SJSA1 (cell line): ENCODE data around the gene CERS6. TPM values are rescaled to one million over a fixed set of nuclear protein-coding genes. Genes with fewer than 3 reads are reported as not detected.

Experiments used
- DNase-seq, 2 experiments: peaks; one replicate each; pipeline ENCODE4 v3.0.0-alpha.2; 2015 to 2020; ENCODE audit warnings: low spot score in 2 of 2, low read depth in 1 of 2
- H3K27ac ChIP-seq: fragments of 250-450 bp; sonication (Bioruptor Pico); 2 replicates; pipeline ENCODE4 v1.5.1; 2020; ENCODE audit warnings: mild to moderate bottlenecking, moderate library complexity
- H3K27me3 ChIP-seq: fragments of 250-450 bp; sonication (Bioruptor Pico); replicated peaks from 2 replicates; pipeline ENCODE4 v1.5.1; 2020; ENCODE audit warnings: mild to moderate bottlenecking, moderate library complexity
- H3K36me3 ChIP-seq: fragments of 250-450 bp; sonication (Bioruptor Pico); 2 replicates; pipeline ENCODE4 v1.5.1; 2020; ENCODE audit warnings: mild to moderate bottlenecking
- H3K4me1 ChIP-seq: fragments of 250-450 bp; sonication (Bioruptor Pico); replicated peaks from 2 replicates; pipeline ENCODE4 v1.6.1; 2021; ENCODE audit warnings: mild to moderate bottlenecking
- H3K4me3 ChIP-seq: fragments of 250-450 bp; sonication (Bioruptor Pico); 2 replicates; pipeline ENCODE4 v1.5.1; 2020; ENCODE audit warnings: mild to moderate bottlenecking
- H3K9me3 ChIP-seq: fragments of 250-450 bp; sonication (Bioruptor Pico); replicated peaks from 2 replicates; pipeline ENCODE4 v1.5.1; 2020; ENCODE audit warnings: mild to moderate bottlenecking
- total RNA-seq: library from RNA; depleted of rRNA; stranded (reverse); fragments of >200 nt; shearing (Covaris generic); gene quantifications from 2 replicates; pipeline ENCODE4 v1.2.3, GENCODE V29; 2014

The CERS6 gene
- total RNA-seq, 1 experiment from 2014 or later = 43.7 TPM

- H3K4me1 ChIP-seq = 0 out of 2 replicates have a peak, but pooled peaks cover 4% of the 10 kb centered on the region
- H3K9me3 ChIP-seq = no peaks in the 10 kb centered on the region
- DNase-seq = no peak
- no peaks in the 10 kb centered on the region for H3K36me3 ChIP-seq
- H3K4me3 ChIP-seq = no peak overlapping the region
- no peak overlapping the region for H3K27ac ChIP-seq
- no peaks in the 10 kb centered on the region for H3K27me3 ChIP-seq
Observed at GRCh38 chr2:168594778-168595177, 138.7 kb downstream of the CERS6 start.

GRCh38 chr2:168596881-168597655 lies 141.0 kb downstream of the CERS6 start:
- Histone ChIP-seq H3K36me3 (no peaks in the 10 kb centered on the region), H3K27me3 (no peaks in the 10 kb centered on the region), H3K4me1 (0 out of 2 replicates have a peak, but pooled peaks cover 4% of the 10 kb centered on the region), H3K9me3 (no peaks in the 10 kb centered on the region), H3K4me3 (no peak overlapping the region), H3K27ac (no peak overlapping the region)
- no peak for DNase-seq

- Histone ChIP-seq H3K36me3 (no peaks in the 10 kb centered on the region), H3K9me3 (no peaks in the 10 kb centered on the region)
- no peak for DNase-seq
Observed at GRCh38 chr2:168599738-168600137, 143.7 kb downstream of the CERS6 start.

GRCh38 chr2:168600949-168601348 lies 144.9 kb downstream of the CERS6 start:
- no peak overlapping the region for H3K27ac ChIP-seq
- DNase-seq = no peak
- no peaks in the 10 kb centered on the region for H3K36me3 ChIP-seq
- no peaks in the 10 kb centered on the region; the same call in 1 of the 2 replicates for H3K9me3 ChIP-seq
- no peak overlapping the region for H3K4me3 ChIP-seq
- no peaks in the 10 kb centered on the region for H3K27me3 ChIP-seq
- 0 out of 2 replicates have a peak, but pooled peaks cover 4% of the 10 kb centered on the region for H3K4me1 ChIP-seq

More at GRCh38 chr2:168599738-168600137, 143.7 kb downstream of the CERS6 start:
- Histone ChIP-seq H3K4me3 (no peak overlapping the region), H3K27ac (no peak overlapping the region), H3K27me3 (no peaks in the 10 kb centered on the region), H3K4me1 (0 out of 2 replicates have a peak, but pooled peaks cover 4% of the 10 kb centered on the region)

GRCh38 chr2:168601741-168602140 lies 145.7 kb downstream of the CERS6 start:
- DNase-seq = no peak
- H3K4me1 ChIP-seq = 0 out of 2 replicates have a peak, but pooled peaks cover 4% of the 10 kb centered on the region

GRCh38 chr2:168602379-168602778 lies 146.3 kb downstream of the CERS6 start:
- H3K4me3 ChIP-seq = no peak overlapping the region
- H3K9me3 ChIP-seq = no peaks in the 10 kb centered on the region; the same call in 1 of the 2 replicates
- no peak overlapping the region for H3K27ac ChIP-seq
- H3K4me1 ChIP-seq = 0 out of 2 replicates have a peak, but pooled peaks cover 4% of the 10 kb centered on the region
- no peak for DNase-seq
- no peaks in the 10 kb centered on the region for H3K36me3 ChIP-seq
- no peaks in the 10 kb centered on the region for H3K27me3 ChIP-seq

More at GRCh38 chr2:168601741-168602140, 145.7 kb downstream of the CERS6 start:
- Histone ChIP-seq H3K4me3 (no peak overlapping the region), H3K36me3 (no peaks in the 10 kb centered on the region), H3K27ac (no peak overlapping the region), H3K9me3 (no peaks in the 10 kb centered on the region; the same call in 1 of the 2 replicates), H3K27me3 (no peaks in the 10 kb centered on the region)

GRCh38 chr2:168602846-168603401 lies 146.9 kb downstream of the CERS6 start:
- Histone ChIP-seq H3K36me3 (no peaks in the 10 kb centered on the region), H3K4me1 (0 out of 2 replicates have a peak, but pooled peaks cover 4% of the 10 kb centered on the region), H3K9me3 (no peaks in the 10 kb centered on the region; the same call in 1 of the 2 replicates), H3K27ac (no peak overlapping the region), H3K4me3 (no peak overlapping the region), H3K27me3 (no peaks in the 10 kb centered on the region)
- DNase-seq = no peak

- Histone ChIP-seq H3K27me3 (no peaks in the 10 kb centered on the region), H3K4me3 (no peak overlapping the region), H3K36me3 (no peaks in the 10 kb centered on the region), H3K9me3 (no peaks in the 10 kb centered on the region; the same call in 1 of the 2 replicates), H3K4me1 (0 out of 2 replicates have a peak, but pooled peaks cover 4% of the 10 kb centered on the region), H3K27ac (no peak overlapping the region)
- DNase-seq = no peak
Observed at GRCh38 chr2:168603439-168603961, 147.4 kb downstream of the CERS6 start.

GRCh38 chr2:168604252-168604651 lies 148.2 kb downstream of the CERS6 start:
- Histone ChIP-seq H3K4me1 (0 out of 2 replicates have a peak, but pooled peaks cover 4% of the 10 kb centered on the region), H3K9me3 (no peaks in the 10 kb centered on the region; the same call in 1 of the 2 replicates), H3K36me3 (no peaks in the 10 kb centered on the region), H3K27ac (no peak overlapping the region), H3K4me3 (no peak overlapping the region), H3K27me3 (no peaks in the 10 kb centered on the region)
- no peak for DNase-seq

- Histone ChIP-seq H3K27ac (no peak overlapping the region), H3K9me3 (no peaks in the 10 kb centered on the region; the same call in 1 of the 2 replicates), H3K4me1 (peaks cover 24% of the 10 kb centered on the region), H3K36me3 (no peaks in the 10 kb centered on the region), H3K4me3 (no peak overlapping the region), H3K27me3 (no peaks in the 10 kb centered on the region)
- no peak for DNase-seq
Observed at GRCh38 chr2:168607992-168608391, 151.9 kb downstream of the CERS6 start.

GRCh38 chr2:168608796-168609195 lies 152.7 kb downstream of the CERS6 start:
- Histone ChIP-seq H3K27me3 (no peaks in the 10 kb centered on the region), H3K27ac (no peak overlapping the region), H3K36me3 (no peaks in the 10 kb centered on the region), H3K4me1 (peaks cover 32% of the 10 kb centered on the region), H3K4me3 (no peak overlapping the region), H3K9me3 (no peaks in the 10 kb centered on the region; the same call in 1 of the 2 replicates)
- no peak for DNase-seq

GRCh38 chr2:168611091-168611490 lies 155.0 kb downstream of the CERS6 start:
- H3K27ac ChIP-seq = peak overlapping the region; percentile 90
- no peaks in the 10 kb centered on the region for H3K27me3 ChIP-seq
- H3K36me3 ChIP-seq = no peaks in the 10 kb centered on the region
- H3K4me3 ChIP-seq = no peak overlapping the region
- peaks cover 36% of the 10 kb centered on the region for H3K4me1 ChIP-seq
- peak in 1 of 2 experiments; percentile 23 for DNase-seq
- no peaks in the 10 kb centered on the region; the same call in 1 of the 2 replicates for H3K9me3 ChIP-seq

GRCh38 chr2:168611896-168612650 lies 156.0 kb downstream of the CERS6 start:
- Histone ChIP-seq H3K4me1 (peaks cover 36% of the 10 kb centered on the region), H3K27ac (peak overlapping the region; percentile 90), H3K36me3 (no peaks in the 10 kb centered on the region), H3K9me3 (no peaks in the 10 kb centered on the region), H3K4me3 (no peak overlapping the region), H3K27me3 (no peaks in the 10 kb centered on the region)
- peak; percentile 69 to 93 for DNase-seq
